Measurements from ENCODE around the gene TRIP12.
"Not testable (repeated sequence)": the region's sequence is repeated elsewhere in the genome, so short reads cannot be mapped to it uniquely, and the experiment has no call there.

Gene TRIP12

GRCh38 chr2:229921892-229922448, at the start of gene TRIP12:
Gene TRIP12, minus strand, starts transcription at chr2:229922009. Its CDS starts 41,930 bp downstream, at chr2:229880079.
- DNase-seq (ENCODE audit: low read depth in 2 of 2) = peak; percentile 77 to 83

GRCh38 chr2:229971298-229971790, 49.5 kb upstream of the TRIP12 start:
- no peak for DNase-seq (ENCODE audit: low read depth in 2 of 2)

- no peak for DNase-seq (ENCODE audit: low read depth in 2 of 2)
These were observed 48.6 kb upstream of the TRIP12 start for GRCh38 chr2:229970406-229970805.

GRCh38 chr2:229969921-229970320, 48.1 kb upstream of the TRIP12 start:
- no peak for DNase-seq (ENCODE audit: low read depth in 2 of 2)

GRCh38 chr2:229963596-229963995, 41.8 kb upstream of the TRIP12 start:
- not testable (repeated sequence) for DNase-seq (ENCODE audit: low read depth in 2 of 2)

- no peak for DNase-seq (ENCODE audit: low read depth in 2 of 2)
These were observed 34.7 kb upstream of the TRIP12 start for GRCh38 chr2:229956491-229956890.

GRCh38 chr2:229955663-229956062, 33.9 kb upstream of the TRIP12 start:
- no peak for DNase-seq (ENCODE audit: low read depth in 2 of 2)

- DNase-seq (ENCODE audit: low read depth in 2 of 2) = no peak
These were observed 30.5 kb upstream of the TRIP12 start for GRCh38 chr2:229952256-229952835.

- no peak for DNase-seq (ENCODE audit: low read depth in 2 of 2)
These were observed 25.7 kb upstream of the TRIP12 start for GRCh38 chr2:229947544-229947943.

GRCh38 chr2:229945975-229946374, 24.2 kb upstream of the TRIP12 start:
- no peak for DNase-seq (ENCODE audit: low read depth in 2 of 2)

GRCh38 chr2:229943770-229944449, 22.1 kb upstream of the TRIP12 start:
- DNase-seq (ENCODE audit: low read depth in 2 of 2) = no peak

GRCh38 chr2:229943171-229943570, 21.4 kb upstream of the TRIP12 start:
- DNase-seq (ENCODE audit: low read depth in 2 of 2) = no peak

GRCh38 chr2:229942671-229943070, 20.9 kb upstream of the TRIP12 start:
- no peak for DNase-seq (ENCODE audit: low read depth in 2 of 2)

GRCh38 chr2:229937537-229937936, 15.7 kb upstream of the TRIP12 start:
- no peak for DNase-seq (ENCODE audit: low read depth in 2 of 2)

GRCh38 chr2:229931241-229931640, 9.4 kb upstream of the TRIP12 start:
- DNase-seq (ENCODE audit: low read depth in 2 of 2) = no peak

- no peak for DNase-seq (ENCODE audit: low read depth in 2 of 2)
These were observed 8.8 kb upstream of the TRIP12 start for GRCh38 chr2:229930656-229931055.

GRCh38 chr2:229927817-229928321, 6.1 kb upstream of the TRIP12 start:
- DNase-seq (ENCODE audit: low read depth in 2 of 2) = no peak

- DNase-seq (ENCODE audit: low read depth in 2 of 2) = no peak
These were observed 3.4 kb upstream of the TRIP12 start for GRCh38 chr2:229925201-229925600.

- DNase-seq (ENCODE audit: low read depth in 2 of 2) = not testable (repeated sequence)
These were observed 2.7 kb upstream of the TRIP12 start for GRCh38 chr2:229924541-229924940.

GRCh38 chr2:229922449-229923386, 909 bp upstream of the TRIP12 start, which contains the start of gene FBXO36:
Gene FBXO36, plus strand, starts transcription at chr2:229922503. Its CDS starts 11 bp downstream, at chr2:229922514.
- peak; percentile 72 to 75 for DNase-seq (ENCODE audit: low read depth in 2 of 2)

- DNase-seq (ENCODE audit: low read depth in 2 of 2) = peak; percentile 53 to 61
These were observed 513 bp downstream of the TRIP12 start for GRCh38 chr2:229921101-229921891.
